Liver (tissue), 3 donors: ENCODE measurements around the gene UTP4.

ENCODE experiments used
- ATF3 ChIP-seq: IDR thresholded peaks from 2 replicates; pipeline ENCODE4 v1.6.1; 2016; ENCODE audit warnings: antibody characterized with exemption
- CTCF ChIP-seq: fragments of 150-350 bp; IDR thresholded peaks from 2 replicates; pipeline ENCODE4 v1.5.1; 2017; ENCODE audit warnings: improper control_type of control experiment, low read depth, low read length; ENCODE audit not compliant: missing input control
- FOXA1 ChIP-seq: IDR thresholded peaks from 2 replicates; pipeline ENCODE4 v1.6.1; 2016; ENCODE audit warnings: antibody characterized with exemption
- FOXA2 ChIP-seq: IDR thresholded peaks from 2 replicates; pipeline ENCODE4 v1.6.1; 2016; ENCODE audit warnings: antibody characterized with exemption
- GABPA ChIP-seq, 2 donors: IDR thresholded peaks in 1 of 2; conservative IDR thresholded peaks in 1 of 2; 2 replicates each; pipeline ENCODE4 v1.6.1; 2016; ENCODE audit warnings: antibody characterized with exemption in 2 of 2, mild to moderate bottlenecking in 1 of 2, moderate library complexity in 1 of 2
- HNF4A ChIP-seq, 2 donors: conservative IDR thresholded peaks; 2 replicates each; pipeline ENCODE4 v1.6.1; 2016; ENCODE audit warnings: antibody characterized with exemption in 2 of 2, mild to moderate bottlenecking in 2 of 2
- JUND ChIP-seq, 2 donors: IDR thresholded peaks; 2 replicates each; pipeline ENCODE4 v1.6.1; 2016; ENCODE audit warnings: antibody characterized with exemption in 2 of 2
- MAX ChIP-seq: IDR thresholded peaks from 2 replicates; pipeline ENCODE4 v1.6.1; 2016; ENCODE audit warnings: antibody characterized with exemption
- RAD21 ChIP-seq, 2 donors: IDR thresholded peaks; 2 replicates each; pipeline ENCODE4 v1.6.1; 2016; ENCODE audit warnings: antibody characterized with exemption in 2 of 2, mild to moderate bottlenecking in 2 of 2
- REST ChIP-seq: IDR thresholded peaks from 2 replicates; pipeline ENCODE4 v1.6.1; 2016; ENCODE audit warnings: antibody characterized with exemption, mild to moderate bottlenecking
- SP1 ChIP-seq: IDR thresholded peaks from 2 replicates; pipeline ENCODE4 v1.6.1; 2018; ENCODE audit warnings: antibody characterized with exemption, mild to moderate bottlenecking
- TAF1 ChIP-seq: conservative IDR thresholded peaks from 2 replicates; pipeline ENCODE4 v1.6.1; 2016; ENCODE audit warnings: antibody characterized with exemption, mild to moderate bottlenecking
- YY1 ChIP-seq: IDR thresholded peaks from 2 replicates; pipeline ENCODE4 v1.6.1; 2016; ENCODE audit warnings: antibody characterized with exemption, mild to moderate bottlenecking
- ZBTB33 ChIP-seq: IDR thresholded peaks from 2 replicates; pipeline ENCODE4 v1.6.1; 2016; ENCODE audit warnings: antibody characterized with exemption
- donor health status: healthy.
- donor health status: healthy.

- no peak for TF ChIP-seq CTCF
- TF ChIP-seq MAX = no peak
- no peak for TF ChIP-seq REST
- no peak for TF ChIP-seq ZBTB33
- no peak for TF ChIP-seq ATF3
- TF ChIP-seq HNF4A (conservative IDR thresholded peaks at IDR 0.05) = no peak
- no peak for TF ChIP-seq SP1
- no peak for TF ChIP-seq RAD21 (IDR thresholded peaks at IDR 0.05)
- no peak for TF ChIP-seq GABPA (IDR thresholded peaks at IDR 0.05 in 1 of 2, conservative IDR thresholded peaks at IDR 0.05 in 1 of 2)
- no peak for TF ChIP-seq TAF1
- no peak for TF ChIP-seq FOXA1
- TF ChIP-seq FOXA2 = no peak
- no peak for TF ChIP-seq JUND (IDR thresholded peaks at IDR 0.05)
- TF ChIP-seq YY1 = no peak
These were observed 10.7 kb downstream of the UTP4 start for GRCh38 chr16:69143116-69143515.
